ENCODE results near the gene COPG2. TPM values are rescaled to one million over a fixed set of nuclear protein-coding genes. Genes with fewer than 3 reads are reported as not detected.

COPG2 gene, protein sequence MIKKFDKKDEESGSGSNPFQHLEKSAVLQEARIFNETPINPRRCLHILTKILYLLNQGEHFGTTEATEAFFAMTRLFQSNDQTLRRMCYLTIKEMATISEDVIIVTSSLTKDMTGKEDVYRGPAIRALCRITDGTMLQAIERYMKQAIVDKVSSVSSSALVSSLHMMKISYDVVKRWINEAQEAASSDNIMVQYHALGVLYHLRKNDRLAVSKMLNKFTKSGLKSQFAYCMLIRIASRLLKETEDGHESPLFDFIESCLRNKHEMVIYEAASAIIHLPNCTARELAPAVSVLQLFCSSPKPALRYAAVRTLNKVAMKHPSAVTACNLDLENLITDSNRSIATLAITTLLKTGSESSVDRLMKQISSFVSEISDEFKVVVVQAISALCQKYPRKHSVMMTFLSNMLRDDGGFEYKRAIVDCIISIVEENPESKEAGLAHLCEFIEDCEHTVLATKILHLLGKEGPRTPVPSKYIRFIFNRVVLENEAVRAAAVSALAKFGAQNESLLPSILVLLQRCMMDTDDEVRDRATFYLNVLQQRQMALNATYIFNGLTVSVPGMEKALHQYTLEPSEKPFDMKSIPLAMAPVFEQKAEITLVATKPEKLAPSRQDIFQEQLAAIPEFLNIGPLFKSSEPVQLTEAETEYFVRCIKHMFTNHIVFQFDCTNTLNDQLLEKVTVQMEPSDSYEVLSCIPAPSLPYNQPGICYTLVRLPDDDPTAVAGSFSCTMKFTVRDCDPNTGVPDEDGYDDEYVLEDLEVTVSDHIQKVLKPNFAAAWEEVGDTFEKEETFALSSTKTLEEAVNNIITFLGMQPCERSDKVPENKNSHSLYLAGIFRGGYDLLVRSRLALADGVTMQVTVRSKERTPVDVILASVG
- 26.8 and 35.1 TPM in 2 replicates for total RNA-seq
- 7.0 and 8.8 TPM in 2 replicates for polyA plus RNA-seq

- H3K4me1 ChIP-seq (ENCODE audit: low read depth) = peaks cover 6% of the 10 kb centered on the region
- no peaks in the 10 kb centered on the region for H3K36me3 ChIP-seq
- peak; percentile 91 to 95 for DNase-seq (ENCODE audit: low read depth in 1 of 2, low spot score in 1 of 2)
- no peaks in the 10 kb centered on the region for H3K9me3 ChIP-seq (ENCODE audit: low read depth)
- no peaks in the 10 kb centered on the region for H3K27me3 ChIP-seq
- TF ChIP-seq, protein P1, sequence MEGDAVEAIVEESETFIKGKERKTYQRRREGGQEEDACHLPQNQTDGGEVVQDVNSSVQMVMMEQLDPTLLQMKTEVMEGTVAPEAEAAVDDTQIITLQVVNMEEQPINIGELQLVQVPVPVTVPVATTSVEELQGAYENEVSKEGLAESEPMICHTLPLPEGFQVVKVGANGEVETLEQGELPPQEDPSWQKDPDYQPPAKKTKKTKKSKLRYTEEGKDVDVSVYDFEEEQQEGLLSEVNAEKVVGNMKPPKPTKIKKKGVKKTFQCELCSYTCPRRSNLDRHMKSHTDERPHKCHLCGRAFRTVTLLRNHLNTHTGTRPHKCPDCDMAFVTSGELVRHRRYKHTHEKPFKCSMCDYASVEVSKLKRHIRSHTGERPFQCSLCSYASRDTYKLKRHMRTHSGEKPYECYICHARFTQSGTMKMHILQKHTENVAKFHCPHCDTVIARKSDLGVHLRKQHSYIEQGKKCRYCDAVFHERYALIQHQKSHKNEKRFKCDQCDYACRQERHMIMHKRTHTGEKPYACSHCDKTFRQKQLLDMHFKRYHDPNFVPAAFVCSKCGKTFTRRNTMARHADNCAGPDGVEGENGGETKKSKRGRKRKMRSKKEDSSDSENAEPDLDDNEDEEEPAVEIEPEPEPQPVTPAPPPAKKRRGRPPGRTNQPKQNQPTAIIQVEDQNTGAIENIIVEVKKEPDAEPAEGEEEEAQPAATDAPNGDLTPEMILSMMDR (IDR thresholded peaks at IDR 0.05; ENCODE audit: low read depth, low read length) = no peak
- peak within 1 kb of the TSS; percentile 81 for H3K27ac ChIP-seq
- H3K4me3 ChIP-seq = peak within 1 kb of the TSS; percentile 76
These were observed at the start of gene COPG2 for GRCh38 chr7:130668258-130669084. COPG2 (minus strand) TSS chr7:130668748; CDS start chr7:130668668, 80 bp downstream.

DNA sequence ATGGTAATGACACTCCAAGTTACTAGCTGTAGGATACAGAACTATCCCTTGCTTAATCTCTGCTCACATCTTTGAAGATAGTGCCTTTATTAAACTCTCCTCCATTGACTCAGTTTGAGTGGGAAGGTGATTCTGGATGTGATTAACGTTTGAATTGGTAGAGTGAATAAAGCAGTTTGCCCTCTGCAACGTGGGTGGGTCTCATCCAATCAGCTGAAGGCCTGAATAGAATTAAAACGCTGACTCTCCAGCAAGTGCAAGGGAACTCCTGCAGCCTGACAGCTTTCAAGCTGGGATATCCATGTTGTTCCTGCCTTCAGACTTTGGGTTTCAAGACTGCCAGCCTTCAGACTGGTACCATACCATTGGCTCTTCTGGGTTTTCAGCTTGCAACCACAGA lies 43.9 kb upstream of the COPG2 start:
- H3K36me3 ChIP-seq = no peaks in the 10 kb centered on the region
- peaks cover 13% of the 10 kb centered on the region for H3K27me3 ChIP-seq
- DNase-seq (ENCODE audit: low read depth in 1 of 2, low spot score in 1 of 2) = no peak
- TF ChIP-seq, protein P1 (IDR thresholded peaks at IDR 0.05; ENCODE audit: low read depth, low read length) = no peak
- no peak overlapping the region for H3K4me3 ChIP-seq
- H3K9me3 ChIP-seq (ENCODE audit: low read depth) = no peaks in the 10 kb centered on the region
- no peaks in the 10 kb centered on the region for H3K4me1 ChIP-seq (ENCODE audit: low read depth)
- no peak overlapping the region for H3K27ac ChIP-seq

DNA sequence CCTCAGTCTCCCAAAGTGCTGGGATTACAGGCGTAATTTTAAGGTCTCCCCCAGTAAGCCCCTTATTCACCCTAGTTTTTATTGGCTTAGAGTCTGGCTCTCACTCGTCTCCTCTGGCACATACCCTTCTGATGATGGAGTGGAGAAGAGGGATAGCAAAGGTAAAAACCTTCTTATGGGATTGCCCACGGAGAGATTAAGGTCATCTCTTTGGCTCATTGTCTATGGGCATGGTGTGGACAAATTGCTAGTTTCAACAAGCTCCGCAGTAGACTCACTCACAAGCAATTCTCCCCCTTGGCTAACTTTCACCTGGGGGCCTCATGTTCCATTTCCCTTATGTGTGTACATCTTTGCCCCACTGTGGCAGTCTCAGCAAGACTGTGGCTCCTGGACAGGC lies 40.2 kb upstream of the COPG2 start:
- H3K27me3 ChIP-seq = no peaks in the 10 kb centered on the region
- no peaks in the 10 kb centered on the region for H3K36me3 ChIP-seq
- no peak overlapping the region for H3K27ac ChIP-seq
- TF ChIP-seq, protein P1 (IDR thresholded peaks at IDR 0.05; ENCODE audit: low read depth, low read length) = no peak
- DNase-seq (ENCODE audit: low read depth in 1 of 2, low spot score in 1 of 2) = no peak
- no peaks in the 10 kb centered on the region for H3K4me1 ChIP-seq (ENCODE audit: low read depth)
- no peaks in the 10 kb centered on the region for H3K9me3 ChIP-seq (ENCODE audit: low read depth)
- H3K4me3 ChIP-seq = no peak overlapping the region

GRCh38 chr7:130708001-130708400 lies 39.5 kb upstream of the COPG2 start:
- H3K27me3 ChIP-seq = no peaks in the 10 kb centered on the region
- no peaks in the 10 kb centered on the region for H3K36me3 ChIP-seq
- no peaks in the 10 kb centered on the region for H3K9me3 ChIP-seq (ENCODE audit: low read depth)
- H3K4me1 ChIP-seq (ENCODE audit: low read depth) = no peaks in the 10 kb centered on the region
- H3K4me3 ChIP-seq = no peak overlapping the region
- TF ChIP-seq, protein P1 (IDR thresholded peaks at IDR 0.05; ENCODE audit: low read depth, low read length) = no peak
- no peak overlapping the region for H3K27ac ChIP-seq
- no peak for DNase-seq (ENCODE audit: low read depth in 1 of 2, low spot score in 1 of 2)

DNA sequence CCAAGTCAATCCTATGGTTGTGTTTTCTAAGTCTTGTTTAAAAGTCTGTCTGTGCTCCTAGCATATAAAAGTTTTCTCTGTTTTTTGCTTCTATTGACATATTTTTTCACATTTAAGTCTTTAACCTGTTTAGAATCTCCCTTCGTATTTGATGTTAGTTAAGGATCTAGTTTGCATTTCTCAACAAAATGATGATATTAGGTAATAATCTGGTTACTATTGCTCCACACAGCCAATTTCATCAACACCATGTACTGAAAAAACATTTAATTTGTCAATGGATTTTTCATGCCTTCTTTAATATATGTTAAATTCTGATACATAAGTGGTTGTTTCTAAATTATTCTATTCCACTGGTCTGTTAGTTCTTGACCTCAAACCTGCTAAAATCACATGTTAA lies 35.3 kb upstream of the COPG2 start:
- Histone ChIP-seq H3K27me3 (peaks cover 4% of the 10 kb centered on the region), H3K27ac (no peak overlapping the region), H3K36me3 (no peaks in the 10 kb centered on the region), H3K4me1 (ENCODE audit: low read depth) (no peaks in the 10 kb centered on the region), H3K9me3 (ENCODE audit: low read depth) (no peaks in the 10 kb centered on the region), H3K4me3 (no peak overlapping the region)
- TF ChIP-seq, protein P1 (IDR thresholded peaks at IDR 0.05; ENCODE audit: low read depth, low read length) = no peak
- DNase-seq (ENCODE audit: low read depth in 1 of 2, low spot score in 1 of 2) = no peak
